GM18517 (cell line): ENCODE data around the gene AOPEP.

Experiments
- ATAC-seq: cut with Tn5 transposase; IDR thresholded peaks from one replicate; pipeline ENCODE4 v1.9.1; 2021; ENCODE audit warnings: mild to moderate bottlenecking, moderate library complexity; ENCODE audit not compliant: unreplicated experiment

Gene AOPEP

GRCh38 chr9:95028853-95029219 lies 302.3 kb downstream of the AOPEP start:
- ATAC-seq = no peak

DNA sequence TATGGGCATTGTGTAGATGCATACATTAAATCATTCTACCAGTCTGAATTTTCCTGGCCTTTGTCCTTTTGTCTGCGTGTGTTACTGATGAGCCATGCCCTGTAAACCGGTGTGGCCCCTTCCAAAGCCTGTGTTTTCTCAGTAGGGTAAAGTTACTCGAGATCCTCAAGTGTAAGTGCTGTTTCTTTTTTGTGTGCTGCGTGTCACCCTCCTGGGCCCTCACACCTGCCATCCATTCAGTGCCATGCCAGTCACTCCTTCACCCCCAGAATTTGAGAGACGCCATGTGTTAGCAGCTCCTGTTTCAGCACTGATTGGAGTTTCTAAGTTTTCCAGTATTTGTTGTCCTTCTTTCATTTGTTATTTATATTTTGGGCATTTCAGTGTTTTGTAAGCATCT lies 302.8 kb downstream of the AOPEP start:
- ATAC-seq = no peak

- ATAC-seq = no peak
These were observed 303.2 kb downstream of the AOPEP start for GRCh38 chr9:95029720-95030119.

DNA sequence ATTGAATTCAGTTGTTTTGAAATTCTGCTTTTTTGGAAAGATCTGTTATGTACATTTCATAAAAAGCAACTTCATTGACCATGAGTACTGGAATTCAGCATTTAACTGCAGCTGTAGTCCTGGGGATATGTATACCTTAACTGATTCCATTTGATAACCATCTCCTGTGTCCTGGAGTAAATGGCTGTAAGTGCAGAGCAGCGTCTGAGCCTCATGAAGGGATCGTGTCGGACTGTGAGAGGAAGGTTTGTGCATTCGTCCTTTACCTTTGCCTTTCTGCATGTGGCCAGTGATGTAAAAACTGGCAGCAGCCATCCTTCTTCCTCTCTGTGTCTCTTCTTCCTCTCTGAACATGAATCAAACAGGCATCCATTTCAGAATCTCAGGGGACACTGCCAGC lies 303.8 kb downstream of the AOPEP start:
- ATAC-seq = no peak

- no peak for ATAC-seq
These were observed 304.6 kb downstream of the AOPEP start for GRCh38 chr9:95030920-95031642.

GRCh38 chr9:95031711-95032461 lies 305.4 kb downstream of the AOPEP start:
- no peak for ATAC-seq

- ATAC-seq = no peak
These were observed 306.3 kb downstream of the AOPEP start for GRCh38 chr9:95032580-95033341.

DNA sequence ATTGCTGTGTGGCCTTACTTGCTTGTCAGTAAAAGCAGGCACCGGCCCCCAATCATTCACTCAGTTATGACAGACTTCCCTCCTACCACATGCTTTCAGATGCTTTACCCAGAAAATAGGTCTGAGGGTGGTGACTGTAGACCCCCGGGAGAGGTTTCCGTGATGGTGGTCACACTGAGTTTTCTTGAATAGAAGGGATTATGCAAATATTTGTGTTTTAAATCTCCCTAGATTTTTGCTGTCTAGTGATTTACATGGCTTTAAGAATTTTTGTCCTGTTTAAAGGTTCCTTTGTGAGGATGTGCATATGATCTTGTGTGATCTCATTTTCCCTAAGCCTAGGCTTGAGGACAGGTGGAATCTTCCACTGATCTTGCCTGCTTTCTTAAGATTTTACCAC lies 309.3 kb downstream of the AOPEP start:
- ATAC-seq = no peak

GRCh38 chr9:95036676-95037075 lies 310.2 kb downstream of the AOPEP start:
- ATAC-seq = no peak

- no peak for ATAC-seq
These were observed 311.5 kb downstream of the AOPEP start for GRCh38 chr9:95037789-95038521.

- no peak for ATAC-seq
These were observed 312.2 kb downstream of the AOPEP start for GRCh38 chr9:95038666-95039065.

DNA sequence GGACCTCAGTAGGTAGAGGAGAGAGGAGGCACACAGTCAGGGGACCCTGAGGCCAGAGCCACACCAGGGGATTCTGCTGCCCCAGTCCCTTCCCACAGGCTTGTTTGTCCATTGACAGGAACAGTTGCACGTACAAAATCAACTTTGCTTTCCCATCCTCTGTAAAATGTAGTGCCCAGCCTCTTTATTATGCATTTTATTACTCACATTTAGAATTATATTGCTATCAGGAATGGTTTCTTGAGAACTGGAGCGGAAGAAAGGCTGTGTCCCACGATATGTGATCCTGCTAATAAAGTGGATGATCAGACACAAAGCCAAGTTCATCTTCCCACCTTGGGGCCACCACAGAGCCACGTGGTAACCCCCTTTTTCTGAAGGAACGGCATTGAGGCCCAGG lies 313.6 kb downstream of the AOPEP start:
- ATAC-seq = no peak

DNA sequence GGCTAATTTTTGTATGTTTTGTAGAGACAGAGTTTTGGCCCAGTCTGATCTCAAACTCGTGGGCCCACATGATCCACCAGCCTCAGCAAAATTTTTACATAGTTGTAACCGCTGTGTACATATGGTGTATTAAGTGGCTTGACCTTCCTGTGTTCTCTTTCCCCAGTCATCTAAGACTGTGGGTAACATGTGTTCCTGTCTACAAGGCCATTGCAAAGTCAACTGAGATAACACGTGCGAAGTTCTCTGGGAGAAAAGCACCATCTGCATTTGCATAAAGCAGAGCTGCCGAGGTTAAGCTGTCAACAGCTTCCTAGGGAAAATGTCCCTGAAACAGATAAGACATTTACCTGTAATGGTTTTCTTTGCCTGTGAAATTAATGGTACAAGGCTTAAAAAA lies 317.3 kb downstream of the AOPEP start:
- ATAC-seq = no peak

- ATAC-seq = no peak
These were observed 318.4 kb downstream of the AOPEP start for GRCh38 chr9:95044731-95045508.

DNA sequence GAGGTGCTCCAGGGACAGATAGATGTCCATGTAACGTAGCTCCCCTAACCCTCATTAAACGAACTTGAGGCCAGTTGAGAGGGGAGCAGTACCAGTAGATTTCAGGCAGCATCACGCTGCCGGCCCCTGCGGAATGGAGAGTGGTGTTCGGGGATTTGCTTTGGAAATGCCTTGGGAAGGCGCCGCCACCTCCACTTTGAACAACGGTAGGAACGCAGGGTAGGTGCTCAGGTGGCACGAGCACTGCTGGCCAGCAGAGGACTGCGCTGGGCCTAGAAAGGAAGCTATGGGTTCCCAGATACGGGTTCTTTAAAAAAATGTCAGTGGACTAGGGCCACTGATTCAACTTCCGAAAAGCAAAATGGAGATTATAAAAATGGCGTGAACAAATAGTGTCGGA lies 319.3 kb downstream of the AOPEP start:
- no peak for ATAC-seq

GRCh38 chr9:95047452-95048224 lies 321.1 kb downstream of the AOPEP start:
- ATAC-seq = no peak

DNA sequence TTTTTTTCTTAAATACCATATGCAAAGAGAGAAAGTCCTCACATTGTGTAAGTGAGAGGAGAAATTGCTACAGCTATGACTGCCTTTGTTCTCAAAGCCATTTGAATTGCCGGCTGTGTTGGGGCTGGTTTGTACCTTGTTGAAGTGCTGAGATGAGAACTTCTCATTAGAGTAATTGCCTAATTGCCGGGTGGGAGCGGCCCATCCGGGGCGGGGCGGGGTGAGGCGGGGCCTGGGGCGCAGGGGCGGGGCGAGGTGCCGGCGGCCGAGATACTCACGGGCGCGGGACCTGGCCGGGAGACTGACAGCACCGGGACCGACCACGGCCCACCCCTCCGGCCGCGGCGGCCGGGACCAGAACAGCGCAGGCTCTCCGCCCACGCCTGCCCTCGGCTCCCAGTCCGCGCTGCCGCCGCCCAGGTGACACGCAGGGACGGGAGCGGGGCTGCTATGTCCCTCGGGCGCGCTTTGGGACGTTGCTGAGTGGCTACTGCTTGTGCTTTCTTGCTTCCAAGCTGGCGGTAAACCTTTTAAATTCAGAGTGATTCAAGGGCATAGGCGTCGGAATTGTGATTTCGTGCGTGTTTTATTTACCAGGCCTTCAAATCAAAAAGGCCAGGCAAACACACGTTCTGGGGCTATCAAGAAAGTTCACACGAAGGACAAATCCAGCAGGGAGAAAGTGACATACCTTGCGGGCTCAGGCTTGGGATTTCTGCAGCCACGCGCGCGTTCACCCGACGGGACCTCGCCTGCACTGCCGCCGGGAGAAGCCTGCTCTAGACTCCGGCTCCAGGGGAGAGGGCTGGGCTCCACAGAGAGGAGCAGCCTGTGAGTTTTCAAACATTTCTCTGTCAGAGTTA lies 322.0 kb downstream of the AOPEP start:
- ATAC-seq = no peak

GRCh38 chr9:95049761-95050160 lies 323.3 kb downstream of the AOPEP start:
- no peak for ATAC-seq
